ENCODE measurements around the gene FAM72A. TPM values are rescaled to one million over a fixed set of nuclear protein-coding genes. Genes with fewer than 3 reads are reported as not detected.
A peak's percentile ranks its signal among the peaks of the same experiment; 100 is the strongest.
"Not testable (repeated sequence)": the region's sequence is repeated elsewhere in the genome, so short reads cannot be mapped to it uniquely, and the experiment has no call there.

The FAM72A gene
- total and polyA plus RNA-seq, 12 donors = 0.52 to 8.9 (median 3.4) TPM

DNA sequence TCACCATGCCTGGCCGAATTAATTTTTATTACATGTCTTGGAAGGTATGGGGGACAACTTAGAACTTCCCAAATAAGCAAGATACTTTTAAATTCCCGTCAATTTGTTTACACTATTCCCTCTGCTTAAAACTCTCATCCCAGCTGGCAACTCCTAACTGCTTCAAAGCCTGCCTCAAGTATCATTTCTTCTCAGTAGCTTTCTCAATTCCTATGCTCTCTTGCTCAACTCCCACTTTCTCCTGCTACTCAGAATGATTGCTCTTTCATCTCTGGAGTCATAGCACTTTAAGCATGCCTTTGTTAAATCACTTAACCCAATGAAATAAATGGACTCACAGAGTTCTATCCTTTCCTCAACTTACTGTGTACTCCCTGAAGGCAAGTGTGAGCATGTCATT is 18.9 kb downstream of the FAM72A start:
- DNase-seq; H3K27ac ChIP-seq; H3K36me3 ChIP-seq (replicated peaks in 1 of 2); H3K4me3 ChIP-seq; H3K9me3 ChIP-seq (replicated peaks in 1 of 3); H3K4me1 ChIP-seq (replicated peaks in 1 of 2); intact Hi-C loops (cut with DNase I); H3K27me3 ChIP-seq: not testable (repeated sequence)
- 88 to 100% (median 95%) methylated on average over 1 of the region's 2 CpGs; no CpG with 5 or more reads in 1 of the 4 donors for WGBS, 4 donors

DNA sequence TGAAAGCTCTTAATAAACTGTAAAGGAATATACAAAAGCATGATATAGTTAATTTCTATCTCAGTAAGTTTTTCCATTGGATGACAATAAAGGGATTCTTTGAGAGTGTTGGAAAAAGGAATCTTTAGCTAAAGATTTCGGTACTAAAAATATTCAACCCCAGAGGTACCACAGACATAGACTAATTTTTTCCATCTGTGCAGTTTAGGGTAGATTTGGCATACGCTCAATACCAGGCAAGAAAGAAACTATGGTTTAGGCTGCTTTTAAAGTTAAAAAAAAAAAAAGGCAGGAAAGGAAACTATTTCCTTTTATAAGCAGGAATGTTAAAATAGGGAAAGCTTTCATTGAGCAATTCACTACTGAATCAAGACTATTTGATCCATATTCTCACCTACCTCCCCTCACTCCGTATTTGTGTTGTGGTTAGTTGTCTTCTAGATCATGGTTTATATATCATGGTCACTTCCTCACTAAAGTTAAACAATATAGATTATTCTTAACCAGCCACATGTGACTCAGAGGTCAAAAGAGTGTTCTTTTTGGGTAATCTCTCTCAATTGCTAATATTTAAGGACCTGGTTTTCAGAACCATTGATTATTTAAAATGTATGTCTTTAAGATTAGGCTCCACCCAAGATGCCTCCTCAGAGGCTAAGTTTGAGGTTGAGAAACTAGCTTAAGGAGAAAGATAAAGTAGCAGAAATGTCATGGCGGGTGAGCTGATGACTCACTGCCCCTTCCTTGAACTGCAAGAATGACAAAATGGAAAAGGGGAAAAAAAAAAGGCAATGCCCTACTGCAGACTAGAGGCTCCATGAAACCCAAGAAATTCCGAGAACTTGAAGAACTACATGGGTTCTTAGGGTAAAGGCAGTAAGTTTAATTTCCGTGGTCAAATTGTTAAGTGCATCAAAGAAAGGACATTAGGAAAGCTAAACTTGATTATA is 20.0 kb downstream of the FAM72A start:
- H3K9me3 ChIP-seq (replicated peaks in 1 of 3); intact Hi-C loops (cut with DNase I); H3K4me1 ChIP-seq (replicated peaks in 1 of 2); H3K4me3 ChIP-seq; H3K36me3 ChIP-seq (replicated peaks in 1 of 2); H3K27ac ChIP-seq; H3K27me3 ChIP-seq; DNase-seq: not testable (repeated sequence)
- WGBS, 4 donors = 42 to 63% (median 49%) methylated on average over 5 of the region's 6 CpGs

GRCh38 chr1:206179666-206180065 is 23.0 kb downstream of the FAM72A start:
- H3K9me3 ChIP-seq (replicated peaks in 1 of 3); H3K4me3 ChIP-seq; H3K4me1 ChIP-seq (replicated peaks in 1 of 2); H3K27ac ChIP-seq; H3K27me3 ChIP-seq; H3K36me3 ChIP-seq (replicated peaks in 1 of 2); intact Hi-C loops (cut with DNase I); DNase-seq: not testable (repeated sequence)

GRCh38 chr1:206178061-206178989 is 24.3 kb downstream of the FAM72A start:
- intact Hi-C loops (cut with DNase I); H3K27ac ChIP-seq; H3K9me3 ChIP-seq (replicated peaks in 1 of 3); H3K4me1 ChIP-seq (replicated peaks in 1 of 2); H3K4me3 ChIP-seq; H3K27me3 ChIP-seq; H3K36me3 ChIP-seq (replicated peaks in 1 of 2): not testable (repeated sequence)
- DNase-seq = peak in 4 of 7 donors; percentile 10 to 28 (median 12)
- 64 to 81% (median 69%) methylated on average over 4 to 9 of the region's 9 CpGs for WGBS, 4 donors

DNA sequence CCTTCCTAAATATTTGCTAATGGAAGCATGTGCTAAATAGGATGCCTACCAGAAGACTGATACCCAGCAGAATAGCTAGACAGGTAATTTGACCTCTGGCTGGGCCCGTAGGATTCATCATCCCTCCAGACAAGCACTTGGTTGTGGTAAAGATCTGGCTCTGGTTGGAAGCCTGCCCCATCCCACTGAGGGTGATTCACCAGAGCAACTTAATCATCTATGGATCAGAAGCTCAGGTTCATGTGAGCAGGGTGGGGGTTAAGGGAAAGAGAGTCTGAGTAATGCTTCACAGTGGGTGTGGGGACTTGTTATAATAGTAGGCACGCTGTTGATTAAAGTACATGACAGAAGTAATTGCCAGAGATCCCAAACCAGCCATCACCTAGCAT is 26.5 kb downstream of the FAM72A start:
- peak; percentile 48 to 81 (median 72) for DNase-seq
- WGBS, 4 donors = 31 to 50% methylated on average over 1 of the region's 2 CpGs; no CpG with 5 or more reads in 2 of the 4 donors
- not testable (repeated sequence) for H3K4me1 ChIP-seq (replicated peaks in 1 of 2)

GRCh38 chr1:206175459-206176113 is 27.1 kb downstream of the FAM72A start:
- intact Hi-C loops (cut with DNase I); H3K27me3 ChIP-seq: not testable (repeated sequence)
- 0 to 35% (median 25%) methylated on average over 1 of the region's 4 CpGs for WGBS, 4 donors

More for the DNA sequence above, 26.5 kb downstream of the FAM72A start:
- intact Hi-C loops (cut with DNase I); H3K9me3 ChIP-seq (replicated peaks in 1 of 3); H3K27ac ChIP-seq; H3K36me3 ChIP-seq (replicated peaks in 1 of 2); H3K27me3 ChIP-seq; H3K4me3 ChIP-seq: not testable (repeated sequence)

More at GRCh38 chr1:206175459-206176113, 27.1 kb downstream of the FAM72A start:
- H3K4me1 ChIP-seq (replicated peaks in 1 of 2); H3K9me3 ChIP-seq (replicated peaks in 1 of 3); H3K36me3 ChIP-seq (replicated peaks in 1 of 2); H3K4me3 ChIP-seq: not testable (repeated sequence)
- TF ChIP-seq CTCF (IDR thresholded peaks at IDR 0.05) = peak in 1 of 6 experiments; percentile 19
- peak in 3 of 7 donors; percentile 7 to 16 (median 13) for DNase-seq
- peak overlapping the region in 1 of 5 donors; percentile 45 for H3K27ac ChIP-seq
